GM12878 (cell line): ENCODE data around the gene HBZ. TPM values are rescaled to one million over a fixed set of nuclear protein-coding genes. Genes with fewer than 3 reads are reported as not detected.

Experiments used
- ATAC-seq: fragments of 200-7000 bp; cut with Tn5 transposase; 3 replicates; pipeline ENCODE4 v1.9.1; 2020; ENCODE audit warnings: mild to moderate bottlenecking, moderate library complexity
- BruUV-seq: library from RNA; stranded (reverse); fragments of 400-500 nt; replicated peaks from 2 replicates; lab custom pipeline; 2021; lab: Mats Ljungman, UMichigan
- CTCF ChIA-PET: fragments of 300-600 bp; sonication (Branson Sonifier 250); formaldehyde crosslinking; extraction: SDS; loops from one replicate; lab custom pipeline; 2021; ENCODE audit warnings: inconsistent platforms; lab: Yijun Ruan, JAX
- POLR2A ChIA-PET: fragments of 350-600 bp; formaldehyde crosslinking; extraction: SDS; loops from one replicate; lab custom pipeline; 2021; ENCODE audit warnings: inconsistent platforms; lab: Charles Lee
- RAD21 ChIA-PET: fragments of 300-600 bp; sonication (Branson Sonifier 250); formaldehyde crosslinking; loops from one replicate; lab custom pipeline; 2023; ENCODE audit warnings: antibody characterized with exemption; ENCODE audit not compliant: unreplicated experiment; lab: Charles Lee
- SMC1A ChIA-PET: fragments of 300-600 bp; sonication (Branson Sonifier 250); formaldehyde crosslinking; loops from one replicate; lab custom pipeline; 2023; ENCODE audit not compliant: unreplicated experiment, uncharacterized antibody; lab: Charles Lee
- DNase-seq: peaks from one replicate; pipeline ENCODE4 v3.0.0-alpha.2; 2011; ENCODE audit warnings: low read depth, low spot score
- FAIRE-seq: peaks from 3 replicates; lab custom pipeline; 2011; peaks lifted over from hg19 to GRCh38; lab: Jason Lieb, UNC
- H2AFZ ChIP-seq: 2 replicates; pipeline ENCODE4 v1.6.0; 2011; ENCODE audit warnings: low read depth, low read length, control low read depth; ENCODE audit not compliant: control insufficient read depth
- H3K27ac ChIP-seq: 2 replicates; pipeline ENCODE4 v1.5.1; 2011; ENCODE audit warnings: control low read depth; ENCODE audit not compliant: control insufficient read depth, insufficient read depth
- H3K27me3 ChIP-seq, 2 experiments: replicated peaks in 1 of 2; 2 replicates each; pipeline versions ENCODE4 v1.6.0 to v1.6.1; 2011; ENCODE audit warnings: low read length in 1 of 2; ENCODE audit not compliant: control insufficient read depth in 2 of 2, insufficient read depth in 2 of 2
- H3K36me3 ChIP-seq, 2 experiments: 2 replicates each; pipeline ENCODE4 v1.5.1; 2011; ENCODE audit warnings: low read length in 1 of 2; ENCODE audit not compliant: control insufficient read depth in 2 of 2, insufficient read depth in 2 of 2
- H3K4me1 ChIP-seq: 2 replicates; pipeline ENCODE4 v1.6.1; 2011; ENCODE audit warnings: mild to moderate bottlenecking, low read length, moderate library complexity, mixed read lengths; ENCODE audit not compliant: control insufficient read depth, insufficient read depth
- H3K4me2 ChIP-seq: 2 replicates; pipeline ENCODE4 v1.6.0; 2011; ENCODE audit warnings: control low read depth; ENCODE audit not compliant: control insufficient read depth, insufficient read depth
- H3K4me3 ChIP-seq: fragments of 200-600 bp; sonication (generic); 2 replicates; pipeline ENCODE4 v1.5.1; 2016
- H3K79me2 ChIP-seq: 2 replicates; pipeline ENCODE4 v1.6.0; 2011; ENCODE audit warnings: low read length; ENCODE audit not compliant: control insufficient read depth, insufficient read depth
- H3K9ac ChIP-seq: 2 replicates; pipeline ENCODE4 v1.8.0; 2011; ENCODE audit warnings: low read length, control low read depth, mixed read lengths; ENCODE audit not compliant: control insufficient read depth, insufficient read depth
- H3K9me3 ChIP-seq: replicated peaks from 3 replicates; pipeline ENCODE4 v1.5.1; 2011; ENCODE audit warnings: mild to moderate bottlenecking, low read length; ENCODE audit not compliant: control insufficient read depth, insufficient read depth
- H4K20me1 ChIP-seq: 2 replicates; pipeline ENCODE4 v1.6.0; 2011; ENCODE audit not compliant: control insufficient read depth, insufficient read depth
- POLR2A ChIP-seq: IDR thresholded peaks from 2 replicates; pipeline ENCODE4 v1.6.1; 2011; ENCODE audit warnings: low read depth, mild to moderate bottlenecking, low read length
- WGBS: methylation state at CpG from one replicate; pipeline ENCODE4 v1.1.6; 2016; ENCODE audit warnings: low lambda C conversion rate; ENCODE audit not compliant: insufficient replicate concordance, insufficient coverage; ENCODE audit errors: missing lambda C conversion rate; 5-methylcytosine and 5-hydroxymethylcytosine counted together
- in situ Hi-C: fragments of 300-500 bp; cut with MboI; formaldehyde crosslinking; loops from 9 replicates; pipeline ENCODE4 v1.14.3; 2018; ENCODE audit warnings: mixed read lengths
- intact Hi-C: fragments of 100-400 bp; cut with micrococcal nuclease; formaldehyde crosslinking; loops from one replicate; pipeline ENCODE4 v1.14.2; 2022; ENCODE audit not compliant: unreplicated experiment
- polyA plus RNA-seq, 11 experiments: library from polyadenylated mRNA; depleted of rRNA in 4 of 11; unstranded in 6 of 11; stranded (reverse) in 5 of 11; fragments of >200 nt; fragmentation: Nextera tagmentation in 4 of 11; fragmentation: Illumina TruSeq in 1 of 11; extraction: Ambion mirVana in 4 of 11; extraction: Trizol in 1 of 11; gene quantifications; 1 replicate in 1 of 11; 2 replicates in 10 of 11; pipeline versions ENCODE4 v1.2.1 to v1.2.3, GENCODE V29; 2011 to 2016; ENCODE audit warnings: inconsistent platforms in 2 of 11, missing spikeins in 2 of 11, low read depth in 1 of 11
- total RNA-seq, 4 experiments: library from RNA; depleted of rRNA in 3 of 4; stranded (reverse); fragments of >200 nt in 3 of 4; fragmentation: Illumina TruSeq in 1 of 4; extraction: Trizol in 1 of 4; gene quantifications; 2 replicates each; pipeline versions ENCODE4 v1.2.1 to v1.2.3, GENCODE V29; 2013 to 2021
- TF ChIP-seq, protein P1 (sequence below): IDR thresholded peaks from 2 replicates; pipeline ENCODE4 v1.6.1; 2012; ENCODE audit warnings: improper control_type of control experiment, low read depth, low read length; ENCODE audit not compliant: insufficient replicate concordance

Gene HBZ
- total and polyA plus RNA-seq, 10 of the 15 experiments (the other 5 are each of a cell fraction or from before 2014, with no cell fraction given): 0.49 TPM; not detected in 9

DNA sequence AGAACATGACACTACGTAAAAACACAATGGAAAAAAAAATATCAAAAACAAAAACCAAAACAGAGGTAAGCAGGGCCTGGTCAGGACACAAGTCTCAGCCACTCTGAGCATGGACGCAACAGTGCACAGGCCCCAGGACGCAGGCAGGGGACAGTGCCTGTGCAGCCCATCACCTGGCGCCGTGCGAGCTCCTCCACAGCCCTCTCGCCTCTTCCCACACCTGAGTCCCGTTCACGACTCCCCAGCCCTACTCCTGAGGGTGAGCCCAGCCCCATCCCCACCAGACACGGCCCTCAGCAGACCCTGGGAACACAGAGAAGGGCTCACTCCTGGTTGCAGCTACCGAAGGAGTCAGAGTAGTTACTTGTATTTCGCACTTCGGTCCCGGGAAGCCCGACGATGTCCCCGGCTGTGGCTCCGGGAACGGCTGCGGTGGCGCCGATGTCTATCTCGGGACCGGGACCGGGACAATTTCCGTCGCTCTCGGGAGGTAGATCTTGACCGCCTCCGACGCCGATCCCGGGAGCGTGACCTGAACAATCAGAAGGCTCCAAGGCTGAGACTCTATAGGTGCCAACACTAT lies 37.3 kb downstream of the HBZ start:
- SMC1A ChIA-PET: interaction anchor here (0.6 to 0.7 kb wide), 2 partner anchors 39 to 93 kb away, joined by 3 read pairs; no protein-coding TSS in a partner anchor

More for the DNA sequence above, 37.3 kb downstream of the HBZ start:
- TF ChIP-seq, protein P1, sequence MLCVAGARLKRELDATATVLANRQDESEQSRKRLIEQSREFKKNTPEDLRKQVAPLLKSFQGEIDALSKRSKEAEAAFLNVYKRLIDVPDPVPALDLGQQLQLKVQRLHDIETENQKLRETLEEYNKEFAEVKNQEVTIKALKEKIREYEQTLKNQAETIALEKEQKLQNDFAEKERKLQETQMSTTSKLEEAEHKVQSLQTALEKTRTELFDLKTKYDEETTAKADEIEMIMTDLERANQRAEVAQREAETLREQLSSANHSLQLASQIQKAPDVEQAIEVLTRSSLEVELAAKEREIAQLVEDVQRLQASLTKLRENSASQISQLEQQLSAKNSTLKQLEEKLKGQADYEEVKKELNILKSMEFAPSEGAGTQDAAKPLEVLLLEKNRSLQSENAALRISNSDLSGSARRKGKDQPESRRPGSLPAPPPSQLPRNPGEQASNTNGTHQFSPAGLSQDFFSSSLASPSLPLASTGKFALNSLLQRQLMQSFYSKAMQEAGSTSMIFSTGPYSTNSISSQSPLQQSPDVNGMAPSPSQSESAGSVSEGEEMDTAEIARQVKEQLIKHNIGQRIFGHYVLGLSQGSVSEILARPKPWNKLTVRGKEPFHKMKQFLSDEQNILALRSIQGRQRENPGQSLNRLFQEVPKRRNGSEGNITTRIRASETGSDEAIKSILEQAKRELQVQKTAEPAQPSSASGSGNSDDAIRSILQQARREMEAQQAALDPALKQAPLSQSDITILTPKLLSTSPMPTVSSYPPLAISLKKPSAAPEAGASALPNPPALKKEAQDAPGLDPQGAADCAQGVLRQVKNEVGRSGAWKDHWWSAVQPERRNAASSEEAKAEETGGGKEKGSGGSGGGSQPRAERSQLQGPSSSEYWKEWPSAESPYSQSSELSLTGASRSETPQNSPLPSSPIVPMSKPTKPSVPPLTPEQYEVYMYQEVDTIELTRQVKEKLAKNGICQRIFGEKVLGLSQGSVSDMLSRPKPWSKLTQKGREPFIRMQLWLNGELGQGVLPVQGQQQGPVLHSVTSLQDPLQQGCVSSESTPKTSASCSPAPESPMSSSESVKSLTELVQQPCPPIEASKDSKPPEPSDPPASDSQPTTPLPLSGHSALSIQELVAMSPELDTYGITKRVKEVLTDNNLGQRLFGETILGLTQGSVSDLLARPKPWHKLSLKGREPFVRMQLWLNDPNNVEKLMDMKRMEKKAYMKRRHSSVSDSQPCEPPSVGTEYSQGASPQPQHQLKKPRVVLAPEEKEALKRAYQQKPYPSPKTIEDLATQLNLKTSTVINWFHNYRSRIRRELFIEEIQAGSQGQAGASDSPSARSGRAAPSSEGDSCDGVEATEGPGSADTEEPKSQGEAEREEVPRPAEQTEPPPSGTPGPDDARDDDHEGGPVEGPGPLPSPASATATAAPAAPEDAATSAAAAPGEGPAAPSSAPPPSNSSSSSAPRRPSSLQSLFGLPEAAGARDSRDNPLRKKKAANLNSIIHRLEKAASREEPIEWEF: no peak
- peak; percentile 47; the same call in 1 of the 2 replicates for TF ChIP-seq POLR2A
- H2AFZ ChIP-seq: no peak overlapping the region
- ChIA-PET POLR2A (no interaction called here), CTCF (interaction anchor here (1.5 to 1.6 kb wide), 2 partner anchors 82 to 171 kb away, joined by 3 to 5 read pairs; no protein-coding TSS in a partner anchor), RAD21 (no interaction called here)
- FAIRE-seq (no peak), ATAC-seq (no peak), DNase-seq (no peak)
- BruUV-seq: TSS peak; percentile 43
- H3K9ac ChIP-seq: no peak overlapping the region
- no peak overlapping the region for H3K4me3 ChIP-seq
- WGBS: 97% methylated on average over 34 of the region's 34 CpGs
- H3K27ac ChIP-seq: no peak overlapping the region
- intact Hi-C loops: no loop called here
- no peaks in the 10 kb centered on the region for H3K4me1 ChIP-seq
- H3K4me2 ChIP-seq: no peak overlapping the region
- H4K20me1 ChIP-seq: no peaks in the 10 kb centered on the region
- peaks cover 17 to 23% of the 10 kb centered on the region in 2 experiments for H3K36me3 ChIP-seq
- H3K27me3 ChIP-seq: no peaks in the 10 kb centered on the region
- no peaks in the 10 kb centered on the region for H3K9me3 ChIP-seq
- H3K79me2 ChIP-seq: no peaks in the 10 kb centered on the region
- in situ Hi-C loops: no loop called here
